Astrocyte (in vitro differentiated cells and primary cell): Measurements from ENCODE around the gene COL18A1. TPM values are rescaled to one million over a fixed set of nuclear protein-coding genes. Genes with fewer than 3 reads are reported as not detected.

Experiments used
- DNase-seq: peaks from one replicate; pipeline ENCODE4 v3.0.0-alpha.2; 2010; ENCODE audit warnings: low read depth
- FAIRE-seq: peaks from 2 replicates; lab custom pipeline; 2011; peaks lifted over from hg19 to GRCh38; lab: Jason Lieb, UNC
- H2AFZ ChIP-seq: 2 replicates; pipeline ENCODE4 v1.6.0; 2012; ENCODE audit warnings: low read depth, low read length, inconsistent platforms
- H3K27ac ChIP-seq: 2 replicates; pipeline ENCODE4 v1.5.1; 2011; ENCODE audit warnings: low read depth, low read length, inconsistent platforms
- H3K27me3 ChIP-seq: 2 replicates; pipeline ENCODE4 v1.6.0; 2011; ENCODE audit warnings: low read length, inconsistent platforms; ENCODE audit not compliant: insufficient read depth
- H3K36me3 ChIP-seq: 2 replicates; pipeline ENCODE4 v1.5.1; 2011; ENCODE audit warnings: low read length, inconsistent platforms; ENCODE audit not compliant: insufficient read depth
- H3K4me1 ChIP-seq: 2 replicates; pipeline ENCODE4 v1.5.1; 2011; ENCODE audit warnings: low read length, inconsistent platforms; ENCODE audit not compliant: insufficient read depth
- H3K4me2 ChIP-seq: 2 replicates; pipeline ENCODE4 v1.6.0; 2012; ENCODE audit warnings: low read length, inconsistent platforms
- H3K4me3 ChIP-seq: 2 replicates; pipeline ENCODE4 v1.5.1; 2011; ENCODE audit warnings: low read depth, mild to moderate bottlenecking, low read length, inconsistent platforms; ENCODE audit not compliant: insufficient read depth
- H3K79me2 ChIP-seq: 2 replicates; pipeline ENCODE4 v1.6.0; 2012; ENCODE audit warnings: mild to moderate bottlenecking, low read length, inconsistent platforms; ENCODE audit not compliant: insufficient read depth
- H3K9ac ChIP-seq: 2 replicates; pipeline ENCODE4 v1.6.0; 2012; ENCODE audit warnings: mild to moderate bottlenecking, low read length, inconsistent platforms
- H3K9me3 ChIP-seq: 2 replicates; pipeline ENCODE4 v1.5.1; 2012; ENCODE audit warnings: low read depth, mild to moderate bottlenecking, low read length, inconsistent platforms; ENCODE audit not compliant: insufficient read depth
- H4K20me1 ChIP-seq: 2 replicates; pipeline ENCODE4 v1.6.0; 2012; ENCODE audit warnings: low read length, inconsistent platforms; ENCODE audit not compliant: insufficient read depth
- H3K27ac Mint-ChIP-seq: one replicate; pipeline ENCODE4 v1.8.0; 2021; ENCODE audit warnings: mild to moderate bottlenecking, mixed read lengths; ENCODE audit not compliant: unreplicated experiment
- H3K27me3 Mint-ChIP-seq: one replicate; pipeline ENCODE4 v1.8.0; 2021; ENCODE audit warnings: low read depth, mixed read lengths; ENCODE audit not compliant: unreplicated experiment
- H3K36me3 Mint-ChIP-seq: one replicate; pipeline ENCODE4 v1.8.0; 2021; ENCODE audit warnings: low read depth, mixed read lengths; ENCODE audit not compliant: unreplicated experiment
- H3K4me1 Mint-ChIP-seq: one replicate; pipeline ENCODE4 v1.8.0; 2021; ENCODE audit warnings: low read depth, mixed read lengths; ENCODE audit not compliant: unreplicated experiment
- H3K4me3 Mint-ChIP-seq: one replicate; pipeline ENCODE4 v1.8.0; 2021; ENCODE audit warnings: mild to moderate bottlenecking, moderate library complexity, mixed read lengths; ENCODE audit not compliant: unreplicated experiment
- H3K9me3 Mint-ChIP-seq: one replicate; pipeline ENCODE4 v1.8.0; 2021; ENCODE audit warnings: mild to moderate bottlenecking, mixed read lengths; ENCODE audit not compliant: unreplicated experiment
- EZH2 ChIP-seq: IDR thresholded peaks from 2 replicates; pipeline ENCODE4 v1.6.1; 2012; ENCODE audit warnings: mild to moderate bottlenecking, low read length, inconsistent platforms; ENCODE audit not compliant: insufficient read depth
- total RNA-seq: library from RNA; stranded (reverse); gene quantifications from 2 replicates; pipeline ENCODE4 v1.2.1, GENCODE V29; 2021
- TF ChIP-seq, protein P1 (sequence below): IDR thresholded peaks from 2 replicates; pipeline ENCODE4 v1.5.1; 2011; ENCODE audit warnings: low read depth, mild to moderate bottlenecking, inconsistent platforms, low read length, moderate library complexity; ENCODE audit not compliant: insufficient read depth

Gene COL18A1
- total RNA-seq, 1 donor from 2014 or later = 616 TPM

DNA sequence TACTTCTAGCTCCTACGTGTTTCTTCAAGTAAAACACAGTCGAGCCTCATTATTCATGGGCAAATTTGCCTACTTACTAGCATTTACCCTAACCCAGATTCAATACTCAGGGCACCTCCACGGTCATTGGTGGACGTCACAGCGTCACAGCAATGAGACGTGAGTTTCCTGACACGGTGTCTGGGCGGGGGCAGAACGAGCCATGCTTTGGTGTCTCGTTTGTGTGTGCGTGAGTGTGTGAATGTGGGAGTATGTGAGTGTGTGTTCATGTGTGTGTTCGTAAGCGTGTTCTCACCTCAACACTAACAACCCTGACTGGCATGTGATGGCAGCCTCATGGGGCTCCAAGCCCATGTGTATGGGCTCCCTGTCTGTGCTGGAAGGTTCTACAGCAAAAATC lies 17.5 kb upstream of the COL18A1 start:
- FAIRE-seq (no peak), DNase-seq (no peak)
- H4K20me1 ChIP-seq = no peaks in the 10 kb centered on the region
- H3K4me2 ChIP-seq = peak overlapping the region; percentile 54
- H3K27ac ChIP-seq = no peak overlapping the region
- H3K4me3 ChIP-seq = no peak overlapping the region
- no peaks in the 10 kb centered on the region for H3K9me3 ChIP-seq
- no peaks in the 10 kb centered on the region for H3K36me3 Mint-ChIP-seq
- peak overlapping the region; percentile 27 for H3K27ac Mint-ChIP-seq
- H3K4me1 Mint-ChIP-seq = peaks cover 7% of the 10 kb centered on the region
- peaks cover 15% of the 10 kb centered on the region for H3K4me1 ChIP-seq
- H3K79me2 ChIP-seq = no peaks in the 10 kb centered on the region
- H2AFZ ChIP-seq = peak overlapping the region; percentile 53
- no peaks in the 10 kb centered on the region for H3K27me3 ChIP-seq
- peaks cover 2% of the 10 kb centered on the region for H3K9me3 Mint-ChIP-seq
- H3K9ac ChIP-seq = peak overlapping the region; percentile 21
- H3K27me3 Mint-ChIP-seq = peaks cover 12% of the 10 kb centered on the region
- TF ChIP-seq, protein P1, sequence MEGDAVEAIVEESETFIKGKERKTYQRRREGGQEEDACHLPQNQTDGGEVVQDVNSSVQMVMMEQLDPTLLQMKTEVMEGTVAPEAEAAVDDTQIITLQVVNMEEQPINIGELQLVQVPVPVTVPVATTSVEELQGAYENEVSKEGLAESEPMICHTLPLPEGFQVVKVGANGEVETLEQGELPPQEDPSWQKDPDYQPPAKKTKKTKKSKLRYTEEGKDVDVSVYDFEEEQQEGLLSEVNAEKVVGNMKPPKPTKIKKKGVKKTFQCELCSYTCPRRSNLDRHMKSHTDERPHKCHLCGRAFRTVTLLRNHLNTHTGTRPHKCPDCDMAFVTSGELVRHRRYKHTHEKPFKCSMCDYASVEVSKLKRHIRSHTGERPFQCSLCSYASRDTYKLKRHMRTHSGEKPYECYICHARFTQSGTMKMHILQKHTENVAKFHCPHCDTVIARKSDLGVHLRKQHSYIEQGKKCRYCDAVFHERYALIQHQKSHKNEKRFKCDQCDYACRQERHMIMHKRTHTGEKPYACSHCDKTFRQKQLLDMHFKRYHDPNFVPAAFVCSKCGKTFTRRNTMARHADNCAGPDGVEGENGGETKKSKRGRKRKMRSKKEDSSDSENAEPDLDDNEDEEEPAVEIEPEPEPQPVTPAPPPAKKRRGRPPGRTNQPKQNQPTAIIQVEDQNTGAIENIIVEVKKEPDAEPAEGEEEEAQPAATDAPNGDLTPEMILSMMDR = no peak
- TF ChIP-seq EZH2 = no peak
- H3K4me3 Mint-ChIP-seq = no peak overlapping the region
- no peaks in the 10 kb centered on the region for H3K36me3 ChIP-seq

DNA sequence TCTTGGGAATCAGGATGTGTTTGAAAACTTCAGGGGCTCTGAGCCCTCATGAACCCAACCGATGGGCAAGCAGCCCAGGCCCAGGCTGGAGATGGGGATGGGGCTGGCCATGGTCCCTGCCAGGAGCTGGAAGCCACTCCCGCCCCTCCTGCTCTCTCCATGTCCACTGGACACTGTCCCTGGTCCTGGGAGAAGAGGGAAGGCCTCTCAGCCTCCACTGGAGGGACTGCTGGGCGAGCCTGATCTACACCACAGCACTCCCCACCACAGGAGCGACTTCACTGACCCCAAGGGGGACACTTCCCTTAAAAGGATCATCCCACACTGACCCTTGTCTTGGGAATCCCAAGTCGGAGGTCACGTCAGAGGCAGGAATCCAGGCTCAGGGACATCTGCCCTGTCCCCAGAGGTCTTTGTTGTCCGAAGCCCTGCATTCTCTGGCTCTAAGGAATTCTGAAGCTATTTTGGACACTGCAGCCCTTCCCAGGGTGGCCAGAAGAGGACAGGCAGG lies 16.9 kb upstream of the COL18A1 start:
- H3K27ac Mint-ChIP-seq = no peak overlapping the region
- Histone ChIP-seq H3K9ac (no peak overlapping the region), H4K20me1 (no peaks in the 10 kb centered on the region), H3K27ac (no peak overlapping the region), H3K79me2 (no peaks in the 10 kb centered on the region), H3K4me3 (no peak overlapping the region), H3K27me3 (no peaks in the 10 kb centered on the region), H3K4me1 (peaks cover 15% of the 10 kb centered on the region), H3K4me2 (no peak overlapping the region), H3K36me3 (no peaks in the 10 kb centered on the region), H2AFZ (no peak overlapping the region), H3K9me3 (no peaks in the 10 kb centered on the region)
- no peak overlapping the region for H3K4me3 Mint-ChIP-seq
- FAIRE-seq (no peak), DNase-seq (no peak)
- H3K27me3 Mint-ChIP-seq = peaks cover 11% of the 10 kb centered on the region
- no peaks in the 10 kb centered on the region for H3K36me3 Mint-ChIP-seq
- no peak for TF ChIP-seq EZH2
- TF ChIP-seq, protein P1 = no peak
- peaks cover 2% of the 10 kb centered on the region for H3K9me3 Mint-ChIP-seq
- H3K4me1 Mint-ChIP-seq = peaks cover 7% of the 10 kb centered on the region

DNA sequence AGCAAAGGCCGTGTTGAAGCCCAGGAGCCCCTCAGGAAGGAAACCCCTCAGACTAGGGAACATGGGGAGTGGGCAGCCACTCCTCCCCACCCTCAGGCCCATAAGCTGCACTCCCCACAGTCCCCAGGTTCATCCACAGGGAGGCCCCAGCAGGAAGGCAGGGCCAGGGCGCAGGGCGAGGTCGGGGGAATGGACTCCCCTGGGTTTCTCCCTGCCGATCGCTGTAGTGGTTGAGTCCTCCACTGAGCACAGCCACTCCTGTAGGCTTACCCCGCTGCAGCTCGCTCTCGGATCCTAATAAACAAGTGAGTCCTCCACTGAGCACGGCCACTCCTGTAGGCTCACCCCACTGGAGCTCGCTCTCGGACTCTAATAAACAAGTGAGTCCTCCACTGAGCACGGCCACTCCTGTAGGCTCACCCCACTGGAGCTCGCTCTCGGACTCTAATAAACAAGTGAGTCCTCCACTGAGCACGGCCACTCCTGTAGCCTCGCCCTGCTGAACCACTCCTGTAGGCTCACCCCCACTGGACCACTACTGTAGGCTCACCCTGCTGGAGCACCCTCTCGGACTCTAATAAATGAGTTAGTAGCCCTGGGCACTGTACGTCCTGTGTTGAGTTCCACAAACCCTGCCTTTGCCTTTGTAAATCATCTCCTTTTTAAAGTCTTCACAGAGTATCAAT lies 16.2 kb upstream of the COL18A1 start:
- Histone ChIP-seq H3K36me3 (no peaks in the 10 kb centered on the region), H3K9me3 (no peaks in the 10 kb centered on the region), H2AFZ (no peak overlapping the region), H3K27me3 (no peaks in the 10 kb centered on the region), H3K4me2 (no peak overlapping the region), H3K4me1 (peaks cover 15% of the 10 kb centered on the region), H3K4me3 (no peak overlapping the region), H4K20me1 (no peaks in the 10 kb centered on the region), H3K79me2 (no peaks in the 10 kb centered on the region), H3K9ac (no peak overlapping the region), H3K27ac (no peak overlapping the region)
- Mint-ChIP-seq H3K36me3 (no peaks in the 10 kb centered on the region), H3K4me3 (no peak overlapping the region), H3K27me3 (peaks cover 15% of the 10 kb centered on the region), H3K4me1 (peaks cover 7% of the 10 kb centered on the region), H3K27ac (no peak overlapping the region), H3K9me3 (peaks cover 2% of the 10 kb centered on the region)
- FAIRE-seq (no peak), DNase-seq (no peak)
- no peak for TF ChIP-seq EZH2
- TF ChIP-seq, protein P1 = no peak
